Heart left ventricle (tissue), 13 donors: ENCODE measurements around the gene SH3BP1.

Source experiments
- CTCF ChIP-seq, 12 donors: fragments of 200-600 bp; sonication (generic) in 4 of 12; IDR thresholded peaks; one replicate each; pipeline versions ENCODE4 v1.5.0 to v1.8.0; 2018 to 2022; ENCODE audit warnings: antibody characterized with exemption in 12 of 12, mild to moderate bottlenecking in 5 of 12
- POLR2A ChIP-seq, 2 donors: fragments of 450-650 bp; IDR thresholded peaks; one replicate each; pipeline ENCODE4 v1.6.1; 2017; ENCODE audit warnings: antibody characterized with exemption in 2 of 2, mild to moderate bottlenecking in 2 of 2, moderate library complexity in 2 of 2
- donor health status: ischemic (EF 13 %, LVEDD 7.1; RV severe dilation, severe dysfunction).
- donor health status: DM: no; HTN: yes; CAD: no.
- donor health status: DM: no; HTN: no; CAD: no.
- donor health status: ischemic (EF 25% LVEDD 6.9; RV normal size, moderate dysfunction).
- donor health status: ischemic (EF 25% LVEDD 5.7; RV mildly dilated, moderate dysfunction).
- donor health status: ischemic (EF 35%, LVEDD 5.7; RV mildly dilated, moderate dysfunction).
- donor health status: nonischemic (EF 11% LVEDD 7.7; RV severe dilation, severe dysfunction).
- donor health status: DM: yes; HTN: yes; CAD: no.
- donor health status: PGD.
- donor health status: ischemic (EF 29% LVEDD 5.4; RV normal size, mild dysfunction).
- donor health status: nonischemic (EF 23%, LVEDD 6.1; RV moderate dilation, normal function).

- TF ChIP-seq CTCF (IDR thresholded peaks at IDR 0.05) (peak in 1 of 12 donors; percentile 12), POLR2A (IDR thresholded peaks at IDR 0.05) (no peak)
Observed at GRCh38 chr22:37626144-37626543, 13.3 kb upstream of the SH3BP1 start.
